ENCODE measurements around the gene C16orf86.
A peak's percentile ranks its signal among the peaks of the same experiment; 100 is the strongest.

Gene C16orf86

DNA sequence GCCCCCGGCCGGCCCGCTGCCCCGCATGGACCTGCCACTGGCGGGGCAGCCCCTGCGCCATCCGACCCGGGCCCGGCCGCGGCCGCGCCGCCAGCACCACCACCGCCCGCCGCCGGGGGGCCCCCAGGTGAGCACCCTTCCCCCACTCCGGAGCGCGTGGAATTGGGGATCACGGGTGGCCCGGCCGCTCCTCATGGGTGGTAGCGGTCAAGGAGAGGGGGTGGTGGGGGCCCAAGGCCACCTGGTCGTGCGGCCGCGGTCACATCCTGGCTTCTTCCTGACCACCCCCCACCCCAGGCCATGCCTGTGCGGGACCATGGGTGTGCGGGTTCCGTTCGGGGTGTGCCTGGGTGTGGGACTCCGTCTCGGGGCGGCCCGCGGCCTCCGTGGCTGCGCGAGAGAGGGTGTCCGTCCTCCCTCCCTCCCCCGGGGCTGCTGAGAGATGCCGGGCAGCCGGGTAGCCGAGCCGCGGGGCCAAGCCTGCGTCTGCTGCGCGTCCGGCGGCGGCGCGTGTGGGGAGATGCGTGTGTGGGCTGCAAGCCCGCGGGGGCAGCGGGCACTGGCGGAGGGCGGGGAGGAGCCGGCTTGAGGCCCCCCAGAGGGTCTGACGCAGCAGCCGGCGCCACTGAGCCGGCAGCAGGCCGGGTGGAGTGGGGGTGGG is 13.4 kb upstream of the C16orf86 start:
- intact Hi-C loops (cut with DNase I), result no loop called here
- DNase-seq, result peak in 2 of 10 donors; percentile 85 to 92

DNA sequence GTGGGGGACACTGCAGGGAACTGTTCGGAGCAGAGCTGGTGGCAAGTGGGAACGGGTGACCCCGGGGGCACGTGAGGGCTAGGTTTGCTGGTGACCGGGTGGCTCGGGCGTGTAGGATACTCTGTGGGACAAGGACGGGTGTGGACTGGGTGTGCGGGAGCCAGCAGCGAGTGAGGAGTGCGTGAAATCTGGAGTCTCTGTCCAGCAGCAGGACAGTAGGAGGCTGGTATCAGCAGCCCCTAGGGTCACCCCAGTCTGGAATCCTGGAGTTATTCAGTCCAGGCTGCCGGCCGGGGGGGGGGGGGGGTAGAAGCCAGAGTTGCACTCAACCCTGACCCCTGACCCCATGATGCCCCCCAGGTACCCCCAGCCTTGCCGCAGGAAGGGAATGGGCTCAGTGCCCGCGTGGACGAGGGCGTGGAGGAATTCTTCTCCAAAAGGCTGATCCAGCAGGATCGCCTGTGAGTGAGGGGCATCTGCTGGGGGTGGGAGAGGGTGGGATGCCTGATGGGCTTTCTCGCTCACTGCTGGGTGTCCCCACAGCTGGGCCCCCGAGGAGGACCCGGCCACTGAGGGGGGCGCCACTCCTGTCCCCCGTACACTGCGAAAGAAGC is 12.7 kb upstream of the C16orf86 start:
- intact Hi-C loops (cut with DNase I), result no loop called here
- no peak for DNase-seq

DNA sequence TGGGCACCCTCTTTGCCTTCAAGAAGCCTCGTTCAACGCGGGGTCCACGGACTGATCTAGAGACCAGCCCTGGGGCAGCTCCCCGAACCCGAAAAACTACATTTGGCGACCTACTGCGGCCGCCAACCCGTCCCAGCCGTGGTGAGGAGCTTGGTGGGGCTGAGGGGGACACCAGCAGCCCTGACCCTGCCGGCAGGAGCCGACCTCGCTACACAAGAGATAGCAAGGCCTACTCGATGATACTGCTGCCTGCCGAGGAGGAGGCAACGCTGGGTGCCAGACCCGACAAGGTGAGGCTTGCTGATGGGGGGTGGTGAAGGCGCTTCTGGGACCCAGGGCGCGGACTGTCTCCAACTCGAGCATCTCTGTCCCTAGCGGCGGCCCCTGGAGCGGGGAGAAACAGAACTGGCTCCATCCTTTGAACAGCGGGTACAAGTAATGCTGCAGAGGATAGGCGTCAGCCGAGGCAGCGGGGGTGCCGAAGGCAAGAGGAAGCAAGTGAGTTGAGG is 12.2 kb upstream of the C16orf86 start:
- DNase-seq, result peak in 3 of 10 donors; percentile 48 to 91 (median 86)
- intact Hi-C loops (cut with DNase I), result no loop called here

DNA sequence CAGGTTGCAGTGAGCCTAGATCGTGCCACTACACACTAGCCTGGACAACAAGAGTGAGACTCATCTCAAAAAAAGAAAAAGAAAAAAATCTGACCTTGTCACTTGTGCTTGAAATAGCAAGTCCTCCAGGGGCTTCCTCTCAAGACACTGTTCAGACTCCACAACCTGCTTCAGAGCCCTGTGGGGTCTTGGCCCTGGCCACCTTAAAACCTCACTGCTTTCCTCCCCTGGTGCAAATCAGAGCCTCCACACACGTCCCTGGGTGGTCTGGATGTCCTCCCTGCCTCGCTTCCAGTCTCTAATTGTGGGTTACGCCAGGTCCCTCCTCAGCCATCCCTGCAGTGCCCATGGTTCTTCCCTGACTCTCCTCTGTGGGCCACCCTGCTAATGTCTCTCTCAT is 11.3 kb upstream of the C16orf86 start:
- no peak for DNase-seq
- intact Hi-C loops (cut with DNase I), result no loop called here

DNA sequence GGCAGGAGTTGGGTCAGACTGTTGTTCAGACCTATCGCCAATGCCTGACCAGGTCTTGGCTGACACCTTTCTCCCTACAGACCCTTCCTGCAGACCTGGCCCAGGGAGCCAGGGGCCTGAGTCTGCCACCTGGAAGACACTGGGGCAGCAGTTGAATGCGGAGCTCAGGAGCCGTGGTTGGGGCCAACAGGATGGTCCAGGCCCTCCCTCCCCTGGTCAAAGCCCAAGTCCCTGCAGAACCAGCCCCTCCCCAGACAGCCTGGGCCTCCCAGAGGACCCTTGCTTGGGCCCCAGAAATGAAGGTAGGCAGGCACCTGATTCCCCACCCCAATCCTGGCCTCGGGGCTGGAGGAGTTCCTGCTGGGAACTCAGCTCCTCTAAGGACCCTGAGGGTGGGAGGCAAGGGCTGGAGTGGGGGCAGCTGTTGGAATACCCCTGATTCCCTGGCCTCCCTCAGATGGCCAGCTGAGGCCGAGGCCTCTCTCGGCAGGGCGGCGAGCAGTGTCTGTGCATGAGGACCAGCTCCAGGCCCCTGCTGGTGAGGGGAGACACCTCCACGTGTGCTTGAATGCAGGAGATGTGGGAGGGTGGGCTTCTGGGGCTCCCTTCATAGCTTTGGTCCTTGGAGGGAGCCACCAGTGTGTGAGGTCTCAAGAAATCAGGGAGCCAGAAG is 10.1 kb upstream of the C16orf86 start:
- DNase-seq, result peak in 3 of 10 donors; percentile 11 to 70 (median 50)
- intact Hi-C loops (cut with DNase I), result no loop called here

DNA sequence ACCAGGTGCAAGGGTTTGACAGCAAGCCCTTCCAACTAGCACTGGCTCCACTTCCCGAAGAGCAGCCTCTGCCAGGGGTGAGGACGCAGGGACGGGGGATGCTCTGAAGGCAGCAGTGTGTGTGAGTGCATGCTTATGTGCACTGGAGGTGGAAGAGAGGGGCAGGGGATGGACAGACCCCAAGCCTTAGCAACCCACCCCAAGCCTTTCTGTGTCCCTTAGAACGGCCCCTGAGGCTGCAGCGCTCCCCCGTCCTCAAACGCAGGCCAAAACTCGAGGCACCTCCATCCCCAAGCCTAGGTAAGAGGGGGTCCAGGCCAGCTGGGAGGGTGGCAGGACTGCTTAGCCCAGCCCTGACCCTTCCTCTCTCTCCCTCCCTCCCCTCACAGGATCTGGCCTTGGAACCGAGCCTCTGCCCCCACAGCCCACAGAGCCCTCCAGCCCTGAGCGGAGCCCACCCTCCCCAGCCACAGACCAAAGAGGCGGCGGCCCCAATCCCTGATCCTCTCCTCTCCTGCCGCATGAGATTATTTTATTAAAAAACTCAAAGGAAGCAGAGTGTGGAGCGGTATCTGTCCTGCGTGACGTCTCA is 9.5 kb upstream of the C16orf86 start:
- DNase-seq, result no peak
- intact Hi-C loops (cut with DNase I), result no loop called here

DNA sequence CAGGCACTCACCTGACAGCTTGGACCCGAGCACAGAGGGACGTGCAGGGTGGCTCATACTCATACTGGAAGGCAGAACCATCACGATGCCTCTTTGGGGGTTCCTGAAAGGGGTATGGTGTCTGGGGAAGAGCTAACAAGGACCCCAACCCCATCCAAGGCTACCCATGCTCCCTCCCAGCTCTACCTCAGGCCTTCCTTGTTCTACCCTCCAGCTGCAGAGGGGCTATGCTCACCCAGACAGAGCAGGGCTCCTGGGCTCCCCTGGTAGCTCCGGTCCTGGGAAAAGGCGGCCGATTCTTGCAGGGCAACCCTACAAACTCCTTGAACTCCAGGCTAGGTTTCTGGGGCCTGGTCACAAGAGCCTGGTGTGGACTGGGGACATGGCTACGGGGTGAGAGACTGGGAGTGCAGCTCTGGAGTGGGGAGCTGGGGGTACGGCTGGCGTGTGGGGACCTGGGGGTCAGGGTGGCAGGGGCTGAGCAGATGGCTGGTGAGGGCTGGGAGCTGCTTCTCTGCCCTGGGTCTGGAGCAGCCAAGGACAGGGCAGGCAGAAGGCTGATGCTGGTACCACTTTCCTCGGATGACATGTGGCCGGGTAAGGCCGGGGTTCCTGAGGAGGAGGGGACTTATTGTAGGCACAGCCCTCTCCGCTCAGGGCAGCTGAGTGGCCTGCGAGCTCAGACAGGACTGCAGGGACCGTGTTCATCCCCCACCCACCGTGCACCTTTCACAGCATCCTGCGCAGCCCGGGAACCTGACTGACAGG is 8.7 kb upstream of the C16orf86 start:
- intact Hi-C loops (cut with DNase I), result no loop called here
- peak in 1 of 10 donors; percentile 61 for DNase-seq

DNA sequence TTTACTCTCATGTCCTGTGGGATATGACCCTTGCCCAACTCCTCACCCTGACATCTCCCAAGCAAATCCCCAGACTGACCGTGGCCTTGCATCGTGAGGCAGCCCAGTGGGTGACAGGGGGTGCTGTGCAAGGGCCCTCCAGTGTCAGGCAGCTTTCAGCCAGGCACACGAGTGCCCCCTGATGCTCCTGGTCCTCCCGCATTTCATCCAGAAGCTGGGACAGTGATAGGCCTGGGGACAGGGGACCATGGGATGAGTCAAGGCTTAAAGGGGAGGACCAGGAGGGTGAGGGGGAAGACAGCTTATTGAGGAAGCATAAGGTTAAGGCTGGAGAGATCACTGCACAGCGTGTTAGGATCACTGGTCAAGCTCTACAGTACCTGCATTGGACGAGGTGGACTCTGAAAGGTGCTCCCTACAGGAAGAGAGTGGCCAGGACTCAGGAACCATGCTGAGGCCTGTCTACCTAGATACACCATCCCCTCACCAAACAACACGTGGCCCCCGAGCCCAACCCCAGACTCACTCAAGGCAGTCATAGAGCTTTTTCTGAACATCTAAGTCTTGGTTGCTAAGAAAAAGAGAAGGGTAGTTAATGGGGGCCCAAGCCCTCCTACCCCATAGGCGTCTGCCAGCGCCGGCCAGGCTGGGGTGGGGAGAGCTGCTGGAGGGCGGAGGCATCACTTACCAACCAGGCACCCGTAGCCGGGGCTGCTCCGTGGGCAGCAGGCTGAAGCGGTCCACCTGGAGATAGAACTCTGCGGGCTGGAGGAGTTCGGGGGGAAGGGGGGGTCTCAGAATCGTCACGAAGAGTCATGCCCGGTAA is 7.6 kb upstream of the C16orf86 start:
- DNase-seq, result peak in 1 of 10 donors; percentile 78
- intact Hi-C loops (cut with DNase I), result no loop called here

DNA sequence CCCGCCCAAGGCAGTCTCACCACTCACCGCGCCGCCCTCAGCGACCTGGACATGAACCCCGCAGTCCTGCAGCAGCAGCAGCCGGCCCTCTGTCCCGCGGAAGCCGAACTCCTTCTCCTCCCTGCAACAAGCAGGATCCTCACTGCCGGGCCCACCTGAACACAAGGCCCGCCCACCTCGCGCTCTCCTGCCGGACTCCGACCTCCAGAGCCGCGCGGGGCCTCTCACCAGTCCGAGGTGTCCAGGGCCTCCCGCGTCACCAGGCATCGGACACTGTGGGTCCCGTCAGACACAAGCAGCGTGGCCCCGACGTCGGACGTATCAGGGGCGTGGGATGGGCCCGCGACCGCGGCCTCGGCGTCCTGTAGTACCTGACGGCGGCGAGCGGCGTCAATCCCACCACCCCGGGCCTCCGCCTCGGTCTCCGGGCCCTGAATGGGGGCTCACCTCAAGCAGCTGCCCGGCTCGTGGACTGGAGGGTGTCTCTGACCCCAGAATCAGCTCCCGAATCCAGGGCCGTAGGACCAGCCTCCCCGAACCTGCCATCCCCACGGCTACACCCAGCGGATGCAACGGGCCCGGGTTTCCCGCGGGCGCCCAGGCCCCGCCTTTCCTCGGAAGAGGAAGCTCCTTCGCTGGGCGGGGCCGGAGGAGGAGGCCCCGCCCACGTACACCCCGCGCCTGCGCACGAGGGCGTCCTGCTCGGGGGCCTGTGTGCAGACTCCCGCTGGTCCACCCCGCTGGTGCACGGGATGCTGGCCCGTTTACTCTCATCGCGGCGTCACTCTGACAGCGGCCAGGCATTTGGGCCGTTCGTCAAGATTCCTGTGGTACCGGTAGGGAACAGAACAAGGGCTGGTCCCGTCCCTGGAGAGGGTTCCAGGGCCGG is 6.7 kb upstream of the C16orf86 start, which contains the start of gene ACD:
Gene ACD (minus strand): TSS at position 586 of the 889 bp plus-strand sequence. CDS start 40 bp downstream, at position 546.
- DNase-seq, result peak; percentile 85 to 99 (median 92)
- intact Hi-C loops (cut with DNase I), result loop anchor here (1.0 to 10.0 kb wide), 2 partner anchors 98 to 185 kb away; partner anchors contain the start of genes CENPT, CTCF, NUTF2 and THAP11

DNA sequence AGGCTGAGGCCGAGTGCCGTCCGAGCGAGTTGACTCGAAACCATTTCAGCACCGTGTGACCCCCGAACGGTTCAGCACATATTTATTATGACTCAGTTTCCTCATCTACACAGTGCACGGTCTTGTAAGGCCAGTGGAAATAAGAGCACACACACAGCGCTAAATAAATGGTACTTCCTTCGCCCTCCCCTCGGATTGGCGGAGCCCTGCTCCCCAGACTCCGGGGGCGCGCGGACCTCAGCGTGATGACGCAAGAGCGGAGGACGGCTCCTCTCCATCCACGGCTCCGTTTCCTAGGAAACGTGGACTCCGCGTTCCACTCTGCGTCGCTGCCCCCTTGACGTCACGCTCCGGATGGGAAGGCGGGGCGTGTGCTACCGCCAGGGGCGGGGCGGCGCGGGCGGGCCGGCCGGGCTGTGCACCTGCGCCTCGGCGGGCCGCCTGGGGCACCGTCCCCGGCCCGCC is 6.0 kb upstream of the C16orf86 start, which contains the start of gene PARD6A:
Gene PARD6A (plus strand): TSS at position 397 of the 465 bp plus-strand sequence. CDS start 79 bp downstream, outside the sequence.
- peak; percentile 86 to 100 (median 97) for DNase-seq
- intact Hi-C loops (cut with DNase I), result loop anchor here (1.0 to 10.0 kb wide), 2 partner anchors 98 to 184 kb away; partner anchors contain the start of genes CENPT, CTCF, NUTF2 and THAP11

DNA sequence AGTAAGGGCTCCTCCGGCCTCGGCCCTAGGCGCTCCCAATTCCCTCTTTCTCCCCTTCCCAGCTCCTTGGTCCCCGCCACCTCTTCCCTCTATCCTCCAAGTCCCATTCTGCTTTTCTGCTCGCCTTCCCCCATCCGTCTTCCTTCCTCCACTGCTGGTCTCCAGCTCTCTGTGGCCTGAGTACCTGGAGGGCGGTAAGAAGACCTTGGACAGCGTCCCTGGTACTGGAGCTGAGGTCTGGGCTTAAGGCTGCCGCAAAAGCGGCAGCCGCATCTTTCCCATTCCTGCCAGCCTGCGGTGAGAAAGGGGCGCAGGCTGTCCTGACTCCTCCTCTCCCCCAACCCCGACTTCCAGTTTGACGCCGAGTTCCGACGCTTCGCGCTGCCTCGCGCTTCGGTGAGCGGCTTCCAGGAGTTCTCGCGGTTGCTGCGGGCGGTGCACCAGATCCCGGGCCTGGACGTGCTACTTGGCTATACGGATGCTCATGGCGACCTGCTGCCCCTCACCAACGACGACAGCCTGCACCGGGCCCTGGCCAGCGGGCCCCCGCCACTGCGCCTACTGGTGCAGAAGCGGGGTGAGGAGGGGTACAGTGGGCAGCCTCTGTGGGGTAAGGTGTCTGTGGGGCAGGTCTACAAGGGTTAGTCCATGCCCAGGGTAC is 5.4 kb upstream of the C16orf86 start:
- intact Hi-C loops (cut with DNase I), result loop anchor here (10.0 kb wide), 1 partner anchor 184 kb away; the partner anchor contains the start of genes CENPT, NUTF2 and THAP11
- DNase-seq, result peak in 1 of 10 donors; percentile 85

DNA sequence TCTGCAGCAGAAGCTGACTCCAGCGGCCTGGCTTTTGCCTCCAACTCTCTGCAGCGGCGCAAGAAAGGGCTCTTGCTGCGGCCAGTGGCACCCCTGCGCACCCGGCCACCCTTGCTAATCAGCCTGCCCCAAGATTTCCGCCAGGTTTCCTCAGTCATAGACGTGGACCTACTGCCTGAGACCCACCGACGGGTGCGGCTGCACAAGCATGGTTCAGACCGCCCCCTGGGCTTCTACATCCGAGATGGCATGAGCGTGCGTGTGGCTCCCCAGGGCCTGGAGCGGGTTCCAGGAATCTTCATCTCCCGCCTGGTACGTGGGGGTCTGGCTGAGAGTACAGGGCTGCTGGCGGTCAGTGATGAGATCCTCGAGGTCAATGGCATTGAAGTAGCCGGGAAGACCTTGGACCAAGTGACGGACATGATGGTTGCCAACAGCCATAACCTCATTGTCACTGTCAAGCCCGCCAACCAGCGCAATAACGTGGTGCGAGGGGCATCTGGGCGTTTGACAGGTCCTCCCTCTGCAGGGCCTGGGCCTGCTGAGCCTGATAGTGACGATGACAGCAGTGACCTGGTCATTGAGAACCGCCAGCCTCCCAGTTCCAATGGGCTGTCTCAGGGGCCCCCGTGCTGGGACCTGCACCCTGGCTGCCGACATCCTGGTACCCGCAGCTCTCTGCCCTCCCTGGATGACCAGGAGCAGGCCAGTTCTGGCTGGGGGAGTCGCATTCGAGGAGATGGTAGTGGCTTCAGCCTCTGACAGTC is 4.5 kb upstream of the C16orf86 start:
- DNase-seq, result peak in 1 of 10 donors; percentile 75

DNA sequence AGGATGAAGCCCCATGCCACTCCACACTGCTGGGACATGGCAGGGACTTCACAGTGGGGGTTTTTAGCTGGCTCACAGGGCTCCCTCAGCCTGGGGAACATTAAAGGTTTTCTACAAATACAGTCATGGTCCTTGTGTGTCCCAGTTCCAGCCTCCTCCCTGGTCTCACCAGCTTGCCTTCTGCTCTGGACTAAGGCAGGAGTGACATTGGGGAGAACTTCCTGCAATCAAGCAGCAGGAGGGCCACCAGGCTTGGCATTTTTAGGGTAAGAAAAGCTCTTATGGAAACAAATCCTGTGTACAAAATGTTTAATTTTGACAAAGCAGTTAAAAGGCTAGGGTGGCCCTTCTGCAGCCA is 4.0 kb upstream of the C16orf86 start:
- DNase-seq, result no peak
- intact Hi-C loops (cut with DNase I), result loop anchor here (10.0 kb wide), 1 partner anchor 182 kb away; the partner anchor contains the start of genes CENPT, NUTF2 and THAP11

More for the DNA sequence above, 4.5 kb upstream of the C16orf86 start:
- intact Hi-C loops (cut with DNase I), result loop anchor here (10.0 kb wide), 1 partner anchor 183 kb away; the partner anchor contains the start of genes CENPT, NUTF2 and THAP11

DNA sequence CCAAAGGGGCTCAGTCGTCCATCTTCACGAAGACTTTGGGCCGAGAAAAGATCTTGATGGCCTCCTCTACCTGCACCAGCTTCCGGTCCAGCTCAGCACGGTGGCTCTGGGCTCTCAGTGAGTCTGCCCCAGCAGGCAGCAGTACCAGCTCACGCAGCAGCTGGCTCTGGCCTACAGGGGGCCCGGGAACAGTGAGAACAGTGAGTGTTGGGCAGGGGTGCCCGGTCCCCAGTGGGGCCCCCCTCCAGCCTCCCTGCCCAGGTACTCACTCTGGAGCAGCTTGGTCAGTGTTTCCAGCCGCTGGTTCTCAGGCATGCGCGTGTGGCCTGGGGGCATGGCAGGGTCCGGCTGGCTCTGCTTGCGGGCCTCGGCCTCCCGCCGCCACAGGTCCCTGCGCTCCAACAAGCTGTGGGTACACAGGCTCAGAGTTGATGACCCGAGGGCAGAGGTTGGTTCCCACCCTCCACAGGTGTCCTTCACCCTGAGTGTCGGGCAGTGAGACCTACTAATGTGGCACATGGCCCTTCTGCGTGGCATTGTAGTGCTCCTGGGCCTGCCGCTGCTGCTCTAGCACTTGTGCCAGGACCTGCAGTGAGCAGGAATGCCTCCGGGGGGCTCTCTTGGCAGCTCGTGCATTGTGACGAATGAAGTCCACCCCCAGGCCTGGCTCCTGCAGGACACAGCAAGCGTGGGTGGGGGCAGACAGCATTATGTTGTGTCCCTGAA is 3.3 kb upstream of the C16orf86 start:
- intact Hi-C loops (cut with DNase I), result loop anchor here (10.0 kb wide), 1 partner anchor 181 kb away; the partner anchor contains the start of genes CENPT, NUTF2 and THAP11

DNA sequence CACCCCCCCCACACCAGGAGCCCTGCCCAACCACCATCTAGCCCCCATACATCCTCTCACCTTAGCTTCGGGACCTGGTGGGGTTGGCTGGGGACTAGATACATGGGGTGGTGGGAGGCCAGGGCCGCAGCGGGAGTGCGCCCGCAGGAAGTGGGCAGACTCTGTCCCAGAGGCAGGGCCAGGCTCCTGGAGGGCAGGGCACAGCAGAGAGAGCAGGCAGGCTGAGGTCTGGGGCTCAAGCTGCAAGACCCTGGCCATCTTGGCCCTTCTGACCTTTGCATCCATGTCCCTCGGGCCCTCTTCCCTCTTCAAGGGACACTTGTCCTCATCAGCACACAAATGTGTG is 2.8 kb upstream of the C16orf86 start:
- DNase-seq, result no peak
- intact Hi-C loops (cut with DNase I), result loop anchor here (10.0 kb wide), 1 partner anchor 181 kb away; the partner anchor contains the start of genes CENPT, NUTF2 and THAP11

More for the DNA sequence above, 3.3 kb upstream of the C16orf86 start:
- DNase-seq, result peak in 3 of 10 donors; percentile 56 to 92 (median 85)
